Measurements from ENCODE around the gene MAGT1.
"Not testable (repeated sequence)": the region's sequence is repeated elsewhere in the genome, so short reads cannot be mapped to it uniquely, and the experiment has no call there.

MAGT1 gene

DNA sequence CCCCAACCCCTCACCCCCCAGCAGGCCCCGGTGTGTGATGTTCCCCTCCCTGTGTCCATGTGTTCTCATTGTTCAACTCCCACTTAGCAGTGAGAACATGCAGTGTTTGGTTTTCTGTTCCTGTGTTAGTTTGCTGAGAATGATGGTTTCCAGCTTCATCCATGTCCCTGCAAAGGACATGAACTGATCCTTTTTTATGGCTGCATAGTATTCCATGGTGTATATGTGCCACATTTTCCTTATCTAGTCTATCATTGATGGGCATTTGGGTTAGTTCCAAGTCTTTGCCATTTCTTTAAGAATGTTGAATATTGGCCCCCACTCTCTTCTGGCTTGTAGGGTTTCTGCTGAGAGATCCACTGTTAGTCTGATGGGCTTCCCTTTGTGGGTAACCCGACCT lies 73.2 kb downstream of the MAGT1 start:
- DNase-seq: not testable (repeated sequence)

DNA sequence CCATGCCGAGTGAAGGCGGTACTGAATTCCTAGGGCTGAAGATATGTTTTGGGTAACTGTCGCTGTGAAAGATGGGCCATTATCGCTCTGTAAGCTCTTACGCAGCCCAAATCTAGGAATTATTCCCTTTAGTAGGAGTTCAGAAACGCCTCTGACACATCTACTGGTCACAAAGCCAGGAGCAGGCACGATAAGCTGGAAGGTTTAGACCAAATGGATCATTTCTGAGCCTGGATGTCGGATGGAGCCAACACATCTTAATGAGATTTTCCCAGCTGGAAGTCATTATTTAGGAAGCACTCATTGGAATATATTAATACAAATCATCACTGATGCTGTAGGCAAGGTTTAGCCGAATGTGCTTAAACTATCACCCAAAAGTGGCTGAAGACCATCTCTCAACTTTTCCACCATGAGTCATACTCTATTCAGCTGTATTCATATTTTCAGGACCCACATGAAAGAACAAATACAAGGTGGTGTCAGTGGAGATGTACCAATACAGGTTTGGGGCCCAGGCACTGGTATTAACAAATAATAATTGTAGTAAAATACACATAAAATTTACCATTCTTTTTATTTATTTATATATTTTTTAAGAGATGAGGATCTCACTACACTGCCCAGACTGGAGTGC lies 75.0 kb downstream of the MAGT1 start:
- DNase-seq: peak in 1 of 2 experiments; percentile 1

DNA sequence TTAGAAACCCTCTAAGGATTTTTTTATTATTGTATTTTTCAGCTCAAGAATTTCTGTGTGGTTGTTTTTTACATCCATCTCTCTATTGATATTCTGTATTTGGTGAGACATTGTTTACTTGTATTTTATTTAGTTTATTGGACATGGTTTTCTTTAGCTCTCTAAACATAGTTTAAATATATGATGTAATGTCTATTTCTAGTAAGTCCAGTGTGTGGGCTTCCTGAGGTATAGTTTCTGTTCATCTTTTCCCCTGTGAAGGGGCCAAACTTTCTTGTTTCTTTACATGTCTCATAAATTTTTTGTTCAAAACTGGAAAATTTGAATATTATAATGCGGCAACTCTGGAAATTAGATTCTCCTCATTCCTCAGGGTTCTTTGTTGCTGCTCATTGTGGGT lies 81.0 kb downstream of the MAGT1 start:
- DNase-seq: no peak

DNA sequence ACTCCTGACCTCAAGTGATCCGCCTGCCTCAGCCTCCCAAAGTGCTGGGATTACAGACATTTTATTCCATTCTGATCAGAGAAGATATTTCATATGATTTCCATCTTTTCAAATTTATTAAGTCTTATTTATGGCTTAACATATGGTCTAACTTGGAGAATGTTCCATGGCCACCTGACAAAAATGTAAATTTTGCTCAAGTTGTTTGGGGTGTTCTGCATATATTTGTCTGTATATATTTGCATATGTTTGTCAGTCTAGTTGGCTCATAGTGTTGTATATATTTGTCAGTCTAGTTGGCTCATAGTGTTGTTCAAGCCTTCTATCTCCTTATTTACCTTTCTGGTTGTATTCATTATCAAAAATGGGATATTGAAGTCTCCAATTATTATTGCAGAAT lies 93.0 kb downstream of the MAGT1 start:
- no peak for DNase-seq

DNA sequence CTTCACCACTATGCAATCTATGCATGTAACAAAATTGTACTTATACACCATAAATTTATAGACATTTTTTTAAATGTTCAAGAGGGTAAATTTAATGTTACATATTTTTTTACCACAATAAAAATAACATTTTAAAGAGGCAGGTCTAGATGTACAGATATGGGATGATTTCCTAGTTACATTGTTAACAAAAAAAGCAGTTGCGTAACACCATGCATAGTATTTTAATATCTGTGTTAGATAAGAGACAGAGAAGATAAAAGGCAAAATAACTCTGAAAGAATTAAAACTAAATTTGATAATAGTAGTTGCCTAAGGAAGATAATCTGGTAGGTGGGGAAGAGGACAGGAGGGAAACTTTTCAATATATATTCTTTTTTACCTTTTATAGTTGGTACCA lies 100.1 kb downstream of the MAGT1 start:
- DNase-seq: no peak

DNA sequence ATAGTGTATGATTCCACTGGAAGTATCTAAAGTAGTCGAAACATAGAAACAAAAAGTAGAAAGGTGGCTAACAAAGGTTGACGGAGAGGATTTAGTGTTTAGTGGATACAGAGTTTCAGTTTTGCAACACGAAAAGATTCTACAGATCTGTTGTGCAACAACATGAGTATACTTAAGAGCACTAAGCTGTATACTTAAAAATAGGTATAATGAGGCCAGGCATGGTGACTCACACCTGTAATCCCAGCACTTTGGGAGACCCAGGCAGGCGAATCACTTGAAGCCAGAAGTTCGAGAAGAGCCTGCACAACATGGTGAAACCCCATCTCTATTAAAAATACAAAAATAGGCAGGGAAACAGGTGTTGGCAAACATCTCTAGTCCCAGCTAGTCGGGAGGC lies 101.3 kb downstream of the MAGT1 start:
- DNase-seq: no peak

DNA sequence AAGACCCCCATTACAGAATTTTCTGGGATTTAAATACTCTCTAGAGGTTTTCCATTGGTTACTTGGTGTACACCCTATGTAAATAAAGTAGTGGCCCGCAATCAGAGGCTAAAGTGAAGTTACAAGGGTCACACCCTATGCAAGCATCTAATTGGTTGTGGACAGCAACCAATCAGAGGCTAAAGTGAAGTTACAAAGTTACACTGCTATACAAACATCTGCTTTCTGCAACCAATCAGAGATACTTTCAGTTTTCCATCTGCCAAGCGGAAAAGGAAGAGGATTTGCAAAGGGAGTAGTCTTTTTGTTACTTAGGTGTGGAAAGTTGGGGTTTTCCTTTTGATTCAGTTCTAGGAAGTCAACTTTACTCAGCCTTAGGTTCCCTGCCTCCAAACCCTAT lies 107.2 kb downstream of the MAGT1 start:
- DNase-seq: no peak

DNA sequence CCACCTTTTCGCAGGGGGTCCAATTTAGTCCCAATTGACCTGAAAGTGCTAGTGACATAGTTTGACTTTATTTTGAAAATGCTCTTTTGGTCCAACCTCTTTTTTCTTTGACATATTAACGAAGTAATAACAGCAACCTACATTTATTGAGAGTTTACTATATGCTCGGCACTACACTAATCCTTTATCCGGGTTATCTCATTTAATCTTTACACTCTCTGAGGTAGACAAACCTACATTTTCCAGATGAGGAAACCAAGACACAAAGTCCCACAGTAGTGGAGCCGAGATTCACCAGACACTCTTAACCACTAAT lies 108.9 kb downstream of the MAGT1 start:
- DNase-seq: no peak

DNA sequence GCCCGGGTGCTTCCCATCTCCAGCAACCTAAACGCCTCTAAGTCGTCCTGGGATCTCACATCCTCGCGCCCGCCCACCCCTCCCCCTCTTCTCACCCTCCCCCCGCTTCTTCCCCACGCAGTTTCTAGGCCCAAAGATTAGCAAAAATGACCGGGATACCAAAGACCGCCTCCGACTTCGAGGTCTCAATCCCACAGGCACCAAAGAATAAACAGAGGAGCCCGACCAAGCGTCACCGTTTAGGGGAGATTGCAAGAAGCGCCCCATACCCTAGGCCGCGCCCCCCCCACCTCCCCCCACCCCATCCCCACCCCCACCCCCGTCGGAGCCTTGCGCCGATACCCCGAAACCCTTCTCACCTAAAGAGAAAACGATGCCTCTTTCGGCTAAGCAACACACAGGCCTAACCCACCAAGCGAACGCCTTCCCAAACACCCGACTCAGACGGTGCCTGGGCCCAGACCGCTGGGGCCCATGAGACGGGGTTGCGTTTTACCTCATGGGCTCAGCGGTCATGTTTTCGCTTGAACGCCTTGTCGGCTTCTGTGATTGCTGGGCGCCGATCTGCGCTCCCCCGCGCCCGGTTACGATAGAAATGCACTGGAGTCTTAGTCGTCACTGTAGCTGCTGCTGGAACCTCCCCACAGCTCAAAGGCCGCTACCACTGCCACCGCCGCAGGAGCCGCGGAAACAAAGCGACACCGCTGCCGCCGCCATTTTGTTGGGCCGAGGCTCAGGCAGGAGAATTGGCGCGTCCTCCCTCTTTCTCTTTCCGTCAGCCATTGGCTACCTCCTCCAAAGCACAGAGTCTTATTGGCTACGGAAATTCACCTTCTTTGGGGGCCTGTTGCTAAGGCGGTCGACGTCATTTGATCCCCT lies 109.5 kb downstream of the MAGT1 start, which contains the start of gene ATRX:
ATRX (minus strand) TSS at position 731 of the 879 bp plus-strand sequence; CDS start at position 516, 215 bp downstream.
- DNase-seq: peak; percentile 53 to 70

DNA sequence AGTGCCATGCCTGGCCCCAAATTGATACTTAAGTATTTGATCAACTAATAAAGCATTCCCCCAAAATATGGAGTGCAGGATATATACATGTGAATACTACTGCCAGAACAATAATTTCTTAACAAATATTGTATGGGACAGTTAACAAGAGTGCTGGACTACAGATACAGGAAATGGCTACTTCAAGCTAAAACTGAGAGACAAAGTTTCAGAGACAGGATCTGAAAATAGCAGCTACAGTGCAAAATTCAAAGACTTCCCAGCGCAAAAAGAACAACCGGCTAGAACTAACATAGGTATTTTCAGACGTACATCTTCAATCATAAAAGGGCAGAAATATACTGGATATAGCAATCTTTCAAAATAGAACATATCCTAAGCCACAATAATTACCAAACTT lies 115.5 kb downstream of the MAGT1 start:
- DNase-seq: no peak

DNA sequence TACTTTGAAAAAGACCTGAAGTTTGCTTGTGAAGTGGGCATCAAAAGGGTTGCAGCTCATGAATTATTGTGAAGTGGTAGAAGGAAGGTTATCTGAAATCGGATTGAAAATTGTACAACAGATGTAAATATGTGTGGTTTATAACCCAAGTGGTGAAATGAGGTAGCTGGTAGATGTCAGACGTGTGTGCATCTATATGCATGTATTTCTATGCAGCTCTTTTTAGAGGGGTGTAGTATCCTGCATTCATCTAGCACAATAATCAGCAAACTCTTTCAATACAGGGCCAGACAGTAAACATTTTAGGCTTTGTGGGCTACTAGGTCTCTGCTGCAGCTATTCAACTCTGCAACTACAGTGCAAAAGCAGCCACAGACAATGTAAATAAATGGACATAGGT lies 118.6 kb downstream of the MAGT1 start:
- DNase-seq: no peak

Measured in stimulated activated CD4-positive, alpha-beta T cell treated with anti-CD3 and anti-CD28 coated beads, Interleukin-4, amount 100 ng/mL, for 4 hours (primary cell).